Subcutaneous adipose tissue (tissue), 4 donors: ENCODE data around the gene SYT10. TPM values are rescaled to one million over a fixed set of nuclear protein-coding genes. Genes with fewer than 3 reads are reported as not detected.

Experiments
- CTCF ChIP-seq: fragments of 450-650 bp; IDR thresholded peaks from one replicate; pipeline ENCODE4 v1.5.1; 2016; ENCODE audit warnings: low read depth, mild to moderate bottlenecking, control low read depth, antibody characterized with exemption, moderate library complexity
- total RNA-seq, 4 donors: library from RNA; depleted of rRNA; stranded (reverse); fragments of >200 nt; gene quantifications; one replicate each; pipeline ENCODE4 v1.1.0, GENCODE V29; 2016

Gene SYT10, protein sequence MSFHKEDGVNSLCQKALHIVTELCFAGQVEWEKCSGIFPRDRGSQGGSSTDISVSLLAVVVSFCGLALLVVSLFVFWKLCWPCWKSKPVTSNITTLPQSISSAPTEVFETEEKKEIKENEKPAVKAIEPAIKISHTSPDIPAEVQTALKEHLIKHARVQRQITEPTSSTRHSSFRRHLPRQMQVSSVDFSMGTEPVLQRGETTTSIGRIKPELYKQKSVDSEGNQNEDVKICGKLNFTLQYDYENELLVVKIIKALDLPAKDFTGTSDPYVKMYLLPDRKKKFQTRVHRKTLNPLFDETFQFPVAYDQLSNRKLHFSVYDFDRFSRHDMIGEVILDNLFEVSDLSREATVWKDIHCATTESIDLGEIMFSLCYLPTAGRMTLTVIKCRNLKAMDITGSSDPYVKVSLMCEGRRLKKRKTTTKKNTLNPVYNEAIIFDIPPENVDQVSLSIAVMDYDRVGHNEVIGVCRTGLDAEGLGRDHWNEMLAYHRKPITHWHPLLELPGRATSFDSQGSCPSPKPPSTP
- not detected for total RNA-seq

DNA sequence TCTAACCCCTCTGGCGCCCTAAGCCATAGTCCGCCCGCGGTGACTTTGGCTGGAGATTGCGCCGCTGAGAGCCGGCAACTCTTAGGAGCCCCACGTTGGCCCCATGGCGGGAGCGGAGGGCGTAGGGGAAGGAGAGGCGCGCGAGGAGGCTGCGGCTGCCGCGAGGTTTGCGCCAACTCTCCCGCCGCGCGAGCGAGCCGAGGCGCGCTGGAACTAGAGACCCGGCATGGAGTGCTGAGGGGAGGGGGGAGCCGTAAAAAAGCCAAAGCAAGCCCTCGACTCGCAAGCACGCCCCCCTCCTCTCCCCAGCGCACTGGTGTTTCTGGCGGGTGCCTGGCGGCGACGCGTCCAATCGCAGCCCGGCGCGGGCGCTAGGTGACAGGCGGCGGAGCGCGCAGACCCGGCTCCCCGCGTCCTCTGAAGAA, at the start of gene SYT10:
Gene SYT10 (minus strand): TSS at position 233 of the 425 bp plus-strand sequence. CDS start 297 bp downstream, outside the sequence.
- TF ChIP-seq CTCF = no peak

- TF ChIP-seq CTCF = no peak
Measured at GRCh38 chr12:33488036-33488435, 48.4 kb upstream of the SYT10 start.

DNA sequence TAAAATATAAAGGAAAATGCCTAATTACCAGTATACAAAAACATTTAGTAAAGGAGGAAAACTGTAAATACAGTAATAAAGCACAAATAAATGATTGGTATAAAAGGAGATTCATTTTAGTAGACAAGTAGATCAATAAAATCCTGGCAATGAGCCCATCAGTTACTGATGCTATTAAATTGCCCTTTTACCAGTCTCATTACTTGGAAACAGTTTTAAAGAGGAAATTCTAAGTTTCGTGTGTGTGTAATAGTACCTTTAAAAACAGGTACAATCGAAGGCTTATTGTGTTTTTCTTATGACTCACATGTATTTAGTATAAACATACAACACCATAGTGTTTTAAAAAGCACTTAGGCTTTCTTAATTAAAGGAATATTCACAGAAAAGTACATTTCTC, 46.4 kb upstream of the SYT10 start:
- no peak for TF ChIP-seq CTCF

DNA sequence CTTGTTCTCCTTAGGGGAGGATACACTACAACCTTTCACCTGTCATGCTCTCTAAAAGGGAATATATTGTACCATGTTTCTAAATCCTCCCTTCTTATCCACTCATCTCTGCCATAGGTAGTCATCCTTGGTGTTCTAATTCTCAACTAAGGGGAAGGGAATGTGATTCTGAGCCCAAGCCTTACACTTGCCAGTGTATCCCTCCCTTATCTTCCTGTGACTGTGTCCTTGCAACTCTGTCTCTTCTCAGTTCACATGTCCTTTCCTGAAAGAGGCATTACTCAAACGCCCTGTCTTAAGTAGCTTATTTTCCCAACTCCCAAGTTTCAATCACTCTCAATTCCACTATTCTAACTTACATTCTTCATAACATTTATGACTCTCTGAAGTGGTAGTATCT, 44.5 kb upstream of the SYT10 start:
- TF ChIP-seq CTCF = no peak

DNA sequence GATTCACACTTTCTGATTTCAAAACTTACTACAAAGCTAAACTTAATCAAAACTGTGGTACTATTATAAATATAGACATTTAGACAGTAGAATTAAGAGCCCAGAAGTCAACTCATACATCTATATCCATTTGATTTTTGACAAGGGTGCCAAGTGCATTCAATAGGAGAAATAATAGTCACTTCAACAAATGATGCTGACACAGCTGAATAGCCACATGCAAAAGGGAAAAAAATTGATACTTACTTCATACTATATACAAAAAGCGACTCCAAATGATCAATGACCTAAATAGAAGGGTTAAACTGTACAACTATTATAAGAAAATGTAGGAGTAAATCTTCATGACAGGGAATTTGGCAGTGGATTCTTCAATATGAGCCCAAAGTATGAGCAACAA, 40.7 kb upstream of the SYT10 start:
- TF ChIP-seq CTCF = no peak

DNA sequence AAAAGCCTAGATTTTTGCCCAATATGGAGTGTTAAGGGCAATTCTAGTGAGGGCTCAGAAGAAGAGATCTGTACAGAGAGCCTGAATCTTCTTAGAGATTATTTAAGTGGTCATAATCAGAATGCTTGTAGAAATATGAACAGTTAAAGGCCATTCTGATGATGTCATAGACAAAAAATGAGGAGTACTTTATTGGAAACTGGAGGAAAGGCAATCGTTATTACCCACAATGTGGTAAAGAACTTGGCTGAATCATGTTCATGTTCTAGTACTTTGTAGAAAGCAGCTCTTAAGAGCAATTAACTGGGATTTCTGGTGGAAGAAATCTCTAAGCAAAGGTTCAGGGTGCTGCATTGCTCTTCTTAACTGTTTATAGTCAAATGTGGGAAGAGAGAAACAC, 36.4 kb upstream of the SYT10 start:
- no peak for TF ChIP-seq CTCF

DNA sequence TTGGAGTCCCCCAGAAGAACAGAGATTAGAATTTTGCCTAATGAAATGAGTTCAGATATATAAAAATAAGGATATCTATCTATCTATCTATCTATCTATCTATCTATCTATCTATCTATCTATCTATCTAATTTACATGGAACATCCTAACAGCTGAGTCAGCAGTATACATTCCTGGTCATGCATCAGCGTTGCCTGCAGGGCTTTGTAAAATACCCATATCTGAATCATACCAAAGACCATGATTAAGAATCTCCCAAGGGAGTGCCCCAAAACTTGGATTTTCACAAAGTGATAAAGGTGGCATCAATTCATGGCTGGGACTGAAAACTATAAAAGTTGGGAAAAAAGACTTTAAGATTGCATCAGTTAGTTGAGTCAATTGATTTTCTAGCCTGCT, 32.7 kb upstream of the SYT10 start:
- TF ChIP-seq CTCF = no peak
